ENCODE data around the gene GGN. TPM values are rescaled to one million over a fixed set of nuclear protein-coding genes. Genes with fewer than 3 reads are reported as not detected.
A peak's percentile ranks its signal among the peaks of the same experiment; 100 is the strongest.

Gene GGN
- 0.74 TPM for total RNA-seq (ENCODE audit: unreplicated experiment)
- long read RNA-seq: 0 reads

DNA sequence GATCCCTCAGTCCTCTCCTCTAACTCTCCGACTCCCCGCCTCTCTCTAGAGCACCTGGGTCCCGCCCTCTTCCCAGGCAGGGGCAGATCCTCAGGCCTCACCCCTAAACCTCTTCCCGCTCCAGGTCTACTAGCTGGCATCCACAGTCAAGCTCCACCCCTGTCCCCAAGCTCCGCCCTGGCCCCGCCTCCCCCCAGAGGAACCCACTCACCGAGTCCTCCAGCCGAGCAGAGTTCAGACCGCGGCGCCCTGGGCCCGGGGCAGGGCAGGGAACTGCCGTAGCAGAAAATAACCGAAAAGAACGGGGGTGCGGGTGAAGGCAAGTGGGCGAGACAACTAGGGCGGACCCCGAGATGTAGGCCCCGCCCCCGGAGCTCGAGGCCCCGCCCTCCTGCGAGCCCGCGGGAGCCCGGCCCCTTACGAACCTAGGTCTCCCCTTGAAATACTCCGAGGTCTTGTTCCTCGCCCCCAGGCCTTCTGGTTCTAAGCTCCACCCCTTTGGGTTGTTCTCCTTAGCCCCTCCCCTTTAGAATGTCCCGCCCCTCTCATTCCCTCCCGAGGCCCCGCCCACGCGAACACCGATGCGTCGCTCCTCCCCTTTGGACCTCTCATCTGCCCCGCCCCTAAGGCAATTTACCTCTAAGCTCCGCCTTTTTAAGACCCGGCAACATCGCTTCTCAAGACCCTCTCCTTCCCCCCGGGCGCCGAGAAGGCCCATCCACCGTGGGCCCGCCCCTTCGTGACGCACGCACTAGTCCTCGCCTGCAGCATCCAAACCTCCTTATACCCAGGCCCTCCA, at the start of gene GGN:
GGN (minus strand) TSS at position 485 of the 799 bp plus-strand sequence. CDS start 773 bp downstream, outside the sequence.
- Mint-ChIP-seq H3K9me3 (ENCODE audit: unreplicated experiment) (no peaks in the 10 kb centered on the region), H3K27me3 (ENCODE audit: unreplicated experiment) (peaks cover 27% of the 10 kb centered on the region), H3K27ac (ENCODE audit: unreplicated experiment) (peak within 1 kb of the TSS; percentile 26)

GRCh38 chr19:38437295-38437694, 49.5 kb upstream of the GGN start:
- H3K4me3 Mint-ChIP-seq (ENCODE audit: unreplicated experiment): no peak overlapping the region
- H3K36me3 Mint-ChIP-seq (ENCODE audit: low read depth, unreplicated experiment): no peaks in the 10 kb centered on the region
- peaks cover 11% of the 10 kb centered on the region for H3K4me1 Mint-ChIP-seq (ENCODE audit: unreplicated experiment)
- H3K9me3 Mint-ChIP-seq (ENCODE audit: unreplicated experiment): peaks cover 4% of the 10 kb centered on the region
- no peak for DNase-seq (ENCODE audit: low spot score)
- TF ChIP-seq CTCF (IDR thresholded peaks at IDR 0.05; ENCODE audit: unreplicated experiment): no peak
- no peak overlapping the region for H3K27ac Mint-ChIP-seq (ENCODE audit: unreplicated experiment)
- H3K27me3 Mint-ChIP-seq (ENCODE audit: unreplicated experiment): peaks cover 5% of the 10 kb centered on the region

More for the DNA sequence above, at the start of gene GGN:
- TF ChIP-seq CTCF (IDR thresholded peaks at IDR 0.05; ENCODE audit: unreplicated experiment): no peak
- Mint-ChIP-seq H3K36me3 (ENCODE audit: low read depth, unreplicated experiment) (peaks cover 12% of the 10 kb centered on the region), H3K4me1 (ENCODE audit: unreplicated experiment) (peaks cover 12% of the 10 kb centered on the region), H3K4me3 (ENCODE audit: unreplicated experiment) (peak within 1 kb of the TSS; percentile 95)
- DNase-seq (ENCODE audit: low spot score): peak; percentile 87

GRCh38 chr19:38434549-38435051, 46.8 kb upstream of the GGN start:
- peaks cover 8% of the 10 kb centered on the region for H3K4me1 Mint-ChIP-seq (ENCODE audit: unreplicated experiment)
- no peaks in the 10 kb centered on the region for H3K36me3 Mint-ChIP-seq (ENCODE audit: low read depth, unreplicated experiment)
- H3K27ac Mint-ChIP-seq (ENCODE audit: unreplicated experiment): no peak overlapping the region
- no peaks in the 10 kb centered on the region for H3K9me3 Mint-ChIP-seq (ENCODE audit: unreplicated experiment)
- H3K4me3 Mint-ChIP-seq (ENCODE audit: unreplicated experiment): no peak overlapping the region
- no peak for TF ChIP-seq CTCF (IDR thresholded peaks at IDR 0.05; ENCODE audit: unreplicated experiment)
- peaks cover 4% of the 10 kb centered on the region for H3K27me3 Mint-ChIP-seq (ENCODE audit: unreplicated experiment)
- no peak for DNase-seq (ENCODE audit: low spot score)

DNA sequence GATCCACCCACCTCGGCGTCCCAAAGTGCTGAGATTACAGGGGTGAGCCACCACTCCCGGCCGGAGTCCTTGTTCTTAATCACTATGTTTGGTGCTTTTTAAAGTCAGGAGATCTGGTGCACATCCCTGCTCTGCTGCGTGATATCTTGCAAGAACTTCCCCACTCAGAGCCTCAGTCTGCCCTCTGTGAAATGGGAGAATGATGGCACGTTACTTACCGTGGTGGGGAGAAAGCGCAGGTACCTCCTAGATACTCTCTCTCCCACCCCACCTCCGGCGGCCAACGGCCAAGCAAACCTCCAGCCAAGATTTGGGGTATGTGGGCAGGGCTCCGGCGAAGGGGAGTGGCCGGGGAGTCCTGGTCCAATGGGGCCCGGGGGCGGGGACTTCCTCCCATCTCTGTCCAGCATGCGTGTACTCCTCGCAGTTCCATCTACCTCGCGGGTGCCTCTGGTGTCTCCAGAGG, 45.5 kb upstream of the GGN start, which contains the start of gene RYR1:
RYR1 (plus strand) TSS at position 424 of the 466 bp plus-strand sequence. CDS start 139 bp downstream, outside the sequence.
- peaks cover 6% of the 10 kb centered on the region for H3K27me3 Mint-ChIP-seq (ENCODE audit: unreplicated experiment)
- no peaks in the 10 kb centered on the region for H3K9me3 Mint-ChIP-seq (ENCODE audit: unreplicated experiment)
- no peaks in the 10 kb centered on the region for H3K36me3 Mint-ChIP-seq (ENCODE audit: low read depth, unreplicated experiment)
- no peak within 1 kb of the TSS for H3K27ac Mint-ChIP-seq (ENCODE audit: unreplicated experiment)
- TF ChIP-seq CTCF (IDR thresholded peaks at IDR 0.05; ENCODE audit: unreplicated experiment): no peak
- H3K4me1 Mint-ChIP-seq (ENCODE audit: unreplicated experiment): peaks cover 8% of the 10 kb centered on the region
- peak; percentile 61 for DNase-seq (ENCODE audit: low spot score)
- H3K4me3 Mint-ChIP-seq (ENCODE audit: unreplicated experiment): peak within 1 kb of the TSS; percentile 5

GRCh38 chr19:38430931-38431330, 43.1 kb upstream of the GGN start:
- TF ChIP-seq CTCF (IDR thresholded peaks at IDR 0.05; ENCODE audit: unreplicated experiment): no peak
- H3K9me3 Mint-ChIP-seq (ENCODE audit: unreplicated experiment): no peaks in the 10 kb centered on the region
- DNase-seq (ENCODE audit: low spot score): no peak
- H3K4me3 Mint-ChIP-seq (ENCODE audit: unreplicated experiment): no peak overlapping the region
- H3K4me1 Mint-ChIP-seq (ENCODE audit: unreplicated experiment): peaks cover 14% of the 10 kb centered on the region
- peaks cover 4% of the 10 kb centered on the region for H3K36me3 Mint-ChIP-seq (ENCODE audit: low read depth, unreplicated experiment)
- no peak overlapping the region for H3K27ac Mint-ChIP-seq (ENCODE audit: unreplicated experiment)
- peaks cover 3% of the 10 kb centered on the region for H3K27me3 Mint-ChIP-seq (ENCODE audit: unreplicated experiment)
